Loucy (cell line): ENCODE data around the gene KDR.

Experiments
- CTCF ChIP-seq: fragments of 200-600 bp; sonication (generic); conservative IDR thresholded peaks from 2 replicates; pipeline ENCODE4 v1.5.1; 2014; ENCODE audit warnings: mild to moderate bottlenecking, antibody characterized with exemption, low read length
- EZH2phosphoT487 ChIP-seq: fragments of 200-600 bp; IDR thresholded peaks from 2 replicates; pipeline ENCODE4 v1.6.1; 2018; ENCODE audit warnings: antibody characterized with exemption, mild to moderate bottlenecking, moderate library complexity, borderline replicate concordance

GRCh38 chr4:55032179-55032578 is 93.2 kb downstream of the KDR start:
- TF ChIP-seq CTCF, result no peak
- no peak for TF ChIP-seq EZH2phosphoT487
